Natural killer cell (primary cell): ENCODE data around the gene VCL. TPM values are rescaled to one million over a fixed set of nuclear protein-coding genes. Genes with fewer than 3 reads are reported as not detected.

Experiments
- ATAC-seq, 3 donors: fragments of 150-1000 bp in 2 of 3; fragments of 200-7000 bp in 1 of 3; cut with Tn5 transposase; 1 replicate in 1 of 3; 2 replicates in 2 of 3; pipeline ENCODE4 v1.10.0; 2021; ENCODE audit warnings: mild to moderate bottlenecking in 2 of 3, moderate library complexity in 2 of 3
- DNase-seq, 2 donors: peaks; one replicate each; pipeline versions ENCODE4 v3.0.0 to v3.0.0-alpha.2; 2013 to 2021; ENCODE audit warnings: mixed read lengths in 1 of 2
- H3K27ac ChIP-seq: one replicate; pipeline ENCODE4 v1.5.1; 2013; ENCODE audit warnings: mild to moderate bottlenecking, low read length
- H3K27me3 ChIP-seq: one replicate; pipeline ENCODE4 v1.6.1; 2013; ENCODE audit warnings: low read length; ENCODE audit not compliant: control insufficient read depth, insufficient read depth
- H3K36me3 ChIP-seq: one replicate; pipeline ENCODE4 v1.6.1; 2013; ENCODE audit warnings: low read length; ENCODE audit not compliant: control insufficient read depth, insufficient read depth
- H3K4me1 ChIP-seq: one replicate; pipeline ENCODE4 v1.6.1; 2013; ENCODE audit warnings: low read length; ENCODE audit not compliant: control insufficient read depth, insufficient read depth
- H3K4me3 ChIP-seq: one replicate; pipeline ENCODE4 v1.5.1; 2013; ENCODE audit warnings: low read length
- H3K9me3 ChIP-seq: one replicate; pipeline ENCODE4 v1.6.1; 2013; ENCODE audit warnings: low read length; ENCODE audit not compliant: control insufficient read depth, insufficient read depth
- H3K27ac Mint-ChIP-seq, 2 donors: one replicate each; pipeline ENCODE4 v1.8.0; 2022; ENCODE audit warnings: mild to moderate bottlenecking in 2 of 2, mixed read lengths in 2 of 2, moderate library complexity in 1 of 2
- H3K27me3 Mint-ChIP-seq, 2 donors: one replicate each; pipeline ENCODE4 v1.8.0; 2022; ENCODE audit warnings: low read depth in 2 of 2, mixed read lengths in 2 of 2
- H3K36me3 Mint-ChIP-seq: one replicate; pipeline ENCODE4 v1.8.0; 2022; ENCODE audit warnings: mixed read lengths
- H3K4me1 Mint-ChIP-seq, 2 donors: one replicate each; pipeline ENCODE4 v1.8.0; 2022; ENCODE audit warnings: mixed read lengths in 2 of 2
- H3K4me3 Mint-ChIP-seq: one replicate; pipeline ENCODE4 v1.8.0; 2022; ENCODE audit warnings: mild to moderate bottlenecking, moderate library complexity, mixed read lengths
- H3K9me3 Mint-ChIP-seq, 2 donors: one replicate each; pipeline ENCODE4 v1.8.0; 2022; ENCODE audit warnings: mixed read lengths in 2 of 2
- CTCF ChIP-seq: fragments of 200-600 bp; IDR thresholded peaks from one replicate; pipeline ENCODE4 v1.8.0; 2022; ENCODE audit warnings: antibody characterized with exemption
- whole genome bisulfite sequencing: methylation state at CpG from one replicate; pipeline ENCODE4 v1.1.7; 2013; ENCODE audit warnings: missing lambda C conversion rate; ENCODE audit not compliant: insufficient coverage; 5-methylcytosine and 5-hydroxymethylcytosine counted together
- intact Hi-C: fragments of 100-400 bp; cut with micrococcal nuclease; formaldehyde crosslinking; loops from one replicate; pipeline ENCODE4 v1.14.2; 2022
- total RNA-seq, 4 donors: library from RNA; stranded (reverse); fragments of 120-200 nt in 1 of 4; gene quantifications; one replicate each; pipeline versions ENCODE4 v1.2.3 to v1.2.4, GENCODE V29; 2013 to 2022

Gene VCL
- total RNA-seq, 3 donors from 2014 or later (not counting 1 experiment from before 2014, with no cell fraction given) = 121 to 145 (median 122) TPM

- ATAC-seq (no peak), DNase-seq (no peak)
- H3K9me3 Mint-ChIP-seq = no peaks in the 10 kb centered on the region
- Histone ChIP-seq H3K27ac (no peak overlapping the region), H3K4me1 (peaks cover 5% of the 10 kb centered on the region), H3K4me3 (no peak overlapping the region), H3K27me3 (no peaks in the 10 kb centered on the region), H3K9me3 (no peaks in the 10 kb centered on the region), H3K36me3 (peaks cover 3% of the 10 kb centered on the region)
- no peaks in the 10 kb centered on the region for H3K36me3 Mint-ChIP-seq
- no peak for TF ChIP-seq CTCF
- H3K27ac Mint-ChIP-seq = peak overlapping the region in 1 of 2 donors; percentile 46
- no CpG with 5 or more reads among the region's 1 CpG for WGBS
- H3K4me3 Mint-ChIP-seq = no peak overlapping the region
- intact Hi-C loops = no loop called here
- H3K27me3 Mint-ChIP-seq = no peaks in the 10 kb centered on the region
- H3K4me1 Mint-ChIP-seq = peaks cover 45 to 55% of the 10 kb centered on the region in 2 donors
These were observed 8.4 kb downstream of the VCL start for GRCh38 chr10:74006269-74006668.

GRCh38 chr10:74008212-74008731 is 10.4 kb downstream of the VCL start:
- H3K27ac Mint-ChIP-seq = peak overlapping the region; percentile 34 to 48
- ATAC-seq = no peak
- intact Hi-C loops = no loop called here
- no peak overlapping the region for H3K4me3 ChIP-seq
- H3K4me3 Mint-ChIP-seq = no peak overlapping the region
- no peak for DNase-seq
- H3K9me3 ChIP-seq = no peaks in the 10 kb centered on the region
- no peaks in the 10 kb centered on the region for H3K9me3 Mint-ChIP-seq
- H3K27me3 ChIP-seq = no peaks in the 10 kb centered on the region
- H3K36me3 ChIP-seq = no peaks in the 10 kb centered on the region
- no peaks in the 10 kb centered on the region for H3K36me3 Mint-ChIP-seq
- 67% methylated on average over 3 of the region's 3 CpGs for WGBS
- H3K27ac ChIP-seq = no peak overlapping the region
- no peaks in the 10 kb centered on the region for H3K27me3 Mint-ChIP-seq
- peaks cover 10% of the 10 kb centered on the region for H3K4me1 ChIP-seq
- TF ChIP-seq CTCF = no peak
- peaks cover 58 to 59% of the 10 kb centered on the region in 2 donors for H3K4me1 Mint-ChIP-seq

- peak overlapping the region; percentile 49 for H3K4me3 Mint-ChIP-seq
- ATAC-seq (no peak), DNase-seq (no peak)
- Histone ChIP-seq H3K27me3 (no peaks in the 10 kb centered on the region), H3K4me1 (peaks cover 12% of the 10 kb centered on the region), H3K9me3 (no peaks in the 10 kb centered on the region), H3K36me3 (no peaks in the 10 kb centered on the region), H3K4me3 (no peak overlapping the region), H3K27ac (no peak overlapping the region)
- H3K27ac Mint-ChIP-seq = peak overlapping the region; percentile 80 to 81
- no peaks in the 10 kb centered on the region for H3K36me3 Mint-ChIP-seq
- no peak for TF ChIP-seq CTCF
- no peaks in the 10 kb centered on the region for H3K27me3 Mint-ChIP-seq
- 90% methylated on average over 4 of the region's 6 CpGs for WGBS
- intact Hi-C loops = no loop called here
- H3K9me3 Mint-ChIP-seq = no peaks in the 10 kb centered on the region
- peaks cover 48 to 57% of the 10 kb centered on the region in 2 donors for H3K4me1 Mint-ChIP-seq
These were observed 13.1 kb downstream of the VCL start for GRCh38 chr10:74011017-74011416.

GRCh38 chr10:74011770-74012169 is 13.9 kb downstream of the VCL start:
- no peak overlapping the region for H3K27ac ChIP-seq
- H3K27me3 Mint-ChIP-seq = no peaks in the 10 kb centered on the region
- H3K27ac Mint-ChIP-seq = peak overlapping the region; percentile 80 to 81
- H3K36me3 Mint-ChIP-seq = no peaks in the 10 kb centered on the region
- H3K4me1 ChIP-seq = peaks cover 12% of the 10 kb centered on the region
- H3K4me1 Mint-ChIP-seq = peaks cover 44 to 59% of the 10 kb centered on the region in 2 donors
- WGBS = 64% methylated on average over 1 of the region's 1 CpG
- ATAC-seq = no peak
- peak overlapping the region; percentile 37 for H3K4me3 Mint-ChIP-seq
- H3K4me3 ChIP-seq = no peak overlapping the region
- no peak for TF ChIP-seq CTCF
- H3K27me3 ChIP-seq = no peaks in the 10 kb centered on the region
- no peaks in the 10 kb centered on the region for H3K9me3 ChIP-seq
- intact Hi-C loops = no loop called here
- H3K9me3 Mint-ChIP-seq = no peaks in the 10 kb centered on the region
- no peaks in the 10 kb centered on the region for H3K36me3 ChIP-seq
- DNase-seq = no peak
